BLaER1 treated with 17β-estradiol and CSF1 and Interleukin-3, amounts not matched to agents 10 nM and 100 nM (cell line): ENCODE results near the gene ITGA3.
A peak's percentile ranks its signal among the peaks of the same experiment; 100 is the strongest.

Source experiments
- H3K27ac ChIP-seq, 11 experiments: shearing (Covaris generic); formaldehyde crosslinking; 2 replicates each; pipeline ENCODE4 v1.8.1; 2022
- H3K27me3 ChIP-seq, 11 experiments: shearing (Covaris generic); formaldehyde crosslinking; 2 replicates each; pipeline ENCODE4 v1.8.1; 2022
- H3K36me3 ChIP-seq, 11 experiments: shearing (Covaris generic); formaldehyde crosslinking; 2 replicates each; pipeline ENCODE4 v1.8.1; 2022
- H3K4me1 ChIP-seq, 10 experiments: shearing (Covaris generic); formaldehyde crosslinking; 2 replicates each; pipeline ENCODE4 v1.8.1; 2022
- H3K4me2 ChIP-seq, 11 experiments: shearing (Covaris generic); formaldehyde crosslinking; 2 replicates each; pipeline ENCODE4 v1.8.1; 2022
- H3K4me3 ChIP-seq, 10 experiments: shearing (Covaris generic); formaldehyde crosslinking; 2 replicates each; pipeline ENCODE4 v1.8.1; 2022
- H3K9ac ChIP-seq, 11 experiments: shearing (Covaris generic); formaldehyde crosslinking; 2 replicates each; pipeline ENCODE4 v1.8.1; 2022
- H3K9me3 ChIP-seq, 11 experiments: shearing (Covaris generic); formaldehyde crosslinking; replicated peaks in 1 of 11; 2 replicates each; pipeline ENCODE4 v1.8.1; 2022
- H4K20me1 ChIP-seq, 11 experiments: shearing (Covaris generic); formaldehyde crosslinking; 2 replicates each; pipeline ENCODE4 v1.8.1; 2022
- Cebpa-rat ChIP-seq, 11 experiments: shearing (Covaris generic); IDR thresholded peaks; 2 replicates each; pipeline ENCODE4 v1.8.1; 2022

Gene ITGA3

DNA sequence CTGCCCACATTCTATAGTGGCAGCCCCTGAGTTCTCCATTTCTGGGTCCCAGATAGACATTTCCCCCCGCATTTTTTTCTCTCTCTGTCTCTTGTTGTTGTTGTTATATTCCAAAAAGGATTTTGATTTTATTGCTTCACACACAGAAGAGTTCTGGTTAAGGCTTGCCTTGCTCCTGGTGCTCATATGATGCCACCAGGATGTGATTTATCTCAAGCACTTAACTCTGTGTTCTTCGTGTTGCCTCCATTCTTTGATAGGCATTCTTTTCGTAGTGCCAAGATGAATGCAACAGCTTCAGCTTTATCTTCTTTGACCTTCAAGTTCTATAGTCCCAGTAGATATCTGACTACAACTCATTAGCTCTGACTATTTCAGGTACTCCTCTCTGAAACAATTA is 9.1 kb downstream of the ITGA3 start:
- Histone ChIP-seq H3K4me1 (peaks cover 4 to 49% (median 12%) of the 10 kb centered on the region in 10 experiments), H3K4me3 (no peak overlapping the region), H3K4me2 (peak overlapping the region in 5 of 11 experiments; percentile 59 to 74 (median 70); a peak in 10 of 22 replicates), H3K36me3 (no peaks in the 10 kb centered on the region), H3K9ac (0 out of 22 replicates have a peak overlapping the region, but pooled peaks of 1 of the 11 experiments have one; percentile 11), H3K27me3 (no peaks in the 10 kb centered on the region), H3K9me3 (no peaks in the 10 kb centered on the region), H4K20me1 (peaks cover 0 to 4% (median 0%) of the 10 kb centered on the region in 11 experiments; a peak in 3 of 22 replicates), H3K27ac (no peak overlapping the region; a peak in 2 of 22 replicates)
- TF ChIP-seq Cebpa-rat (IDR thresholded peaks at IDR 0.05): no peak

DNA sequence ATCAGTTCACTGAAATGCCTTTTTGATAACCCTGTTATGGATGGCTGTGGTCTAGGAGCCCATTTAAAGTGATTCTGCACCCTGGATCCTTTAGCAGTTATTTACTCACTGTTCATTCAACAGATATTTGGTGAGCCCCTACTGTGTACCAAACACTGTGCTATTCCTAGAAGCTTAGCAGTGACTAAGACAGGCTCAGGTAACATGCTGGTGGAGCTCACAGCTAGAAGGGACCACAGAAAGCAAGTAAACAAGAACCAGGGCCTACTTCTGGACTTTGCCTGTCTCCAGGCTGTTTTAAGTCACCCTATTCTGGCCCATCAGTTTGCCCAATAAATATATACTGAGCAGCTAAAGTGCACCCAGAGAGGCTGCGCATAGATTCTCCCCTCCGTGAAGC is 11.1 kb downstream of the ITGA3 start:
- no peak overlapping the region for H3K9ac ChIP-seq
- peaks cover 0 to 13% (median 6%) of the 10 kb centered on the region in 11 experiments; a peak in 9 of 22 replicates for H3K9me3 ChIP-seq
- H4K20me1 ChIP-seq: peaks cover 0 to 4% (median 0%) of the 10 kb centered on the region in 11 experiments; a peak in 3 of 22 replicates
- H3K4me3 ChIP-seq: no peak overlapping the region
- no peaks in the 10 kb centered on the region for H3K27me3 ChIP-seq
- H3K27ac ChIP-seq: no peak overlapping the region
- no peak overlapping the region for H3K4me2 ChIP-seq
- no peaks in the 10 kb centered on the region for H3K36me3 ChIP-seq
- peaks cover 0 to 36% (median 6%) of the 10 kb centered on the region in 10 experiments; a peak in 11 of 20 replicates for H3K4me1 ChIP-seq
- no peak for TF ChIP-seq Cebpa-rat (IDR thresholded peaks at IDR 0.05)

GRCh38 chr17:50067996-50068395 is 12.1 kb downstream of the ITGA3 start:
- peaks cover 0 to 14% (median 6%) of the 10 kb centered on the region in 11 experiments; a peak in 9 of 22 replicates for H3K9me3 ChIP-seq
- TF ChIP-seq Cebpa-rat (IDR thresholded peaks at IDR 0.05): no peak
- no peak overlapping the region for H3K9ac ChIP-seq
- H3K4me3 ChIP-seq: no peak overlapping the region
- H3K4me1 ChIP-seq: peaks cover 0 to 27% (median 6%) of the 10 kb centered on the region in 10 experiments; a peak in 11 of 20 replicates
- H3K27ac ChIP-seq: no peak overlapping the region
- H3K27me3 ChIP-seq: no peaks in the 10 kb centered on the region
- peaks cover 0 to 4% (median 0%) of the 10 kb centered on the region in 11 experiments; a peak in 1 of 22 replicates for H4K20me1 ChIP-seq
- H3K36me3 ChIP-seq: no peaks in the 10 kb centered on the region
- H3K4me2 ChIP-seq: no peak overlapping the region

- H3K9me3 ChIP-seq: peaks cover 0 to 14% (median 6%) of the 10 kb centered on the region in 11 experiments; a peak in 9 of 22 replicates
- H3K4me2 ChIP-seq: no peak overlapping the region
- H3K27me3 ChIP-seq: no peaks in the 10 kb centered on the region
- no peaks in the 10 kb centered on the region for H3K36me3 ChIP-seq
- H4K20me1 ChIP-seq: no peaks in the 10 kb centered on the region
- H3K9ac ChIP-seq: no peak overlapping the region
- TF ChIP-seq Cebpa-rat (IDR thresholded peaks at IDR 0.05): no peak
- no peak overlapping the region for H3K4me3 ChIP-seq
- H3K4me1 ChIP-seq: no peaks in the 10 kb centered on the region
- H3K27ac ChIP-seq: no peak overlapping the region
Measured at GRCh38 chr17:50070908-50071680, 15.2 kb downstream of the ITGA3 start.

DNA sequence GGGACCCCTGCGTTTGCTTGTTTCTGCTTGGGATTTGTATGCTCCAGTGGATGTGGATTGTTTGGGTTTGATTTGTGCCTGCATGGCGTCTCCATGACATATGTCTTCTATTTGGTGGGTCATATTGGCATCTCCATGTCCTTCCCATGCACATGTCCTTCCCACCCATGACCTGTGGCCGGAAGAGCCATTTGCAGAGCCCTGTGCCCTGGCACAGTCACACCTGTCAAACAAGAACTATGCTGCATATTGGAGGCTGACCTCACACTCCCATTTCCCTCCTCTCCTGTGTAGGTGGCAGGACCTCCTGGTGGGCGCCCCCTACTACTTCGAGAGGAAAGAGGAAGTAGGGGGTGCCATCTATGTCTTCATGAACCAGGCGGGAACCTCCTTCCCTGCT is 15.8 kb downstream of the ITGA3 start:
- Histone ChIP-seq H3K9ac (no peak overlapping the region), H3K4me3 (no peak overlapping the region), H3K27ac (no peak overlapping the region), H3K9me3 (peaks cover 0 to 14% (median 6%) of the 10 kb centered on the region in 11 experiments; a peak in 9 of 22 replicates), H3K36me3 (no peaks in the 10 kb centered on the region), H4K20me1 (no peaks in the 10 kb centered on the region), H3K4me2 (no peak overlapping the region), H3K4me1 (no peaks in the 10 kb centered on the region), H3K27me3 (no peaks in the 10 kb centered on the region)
- TF ChIP-seq Cebpa-rat (IDR thresholded peaks at IDR 0.05): no peak

DNA sequence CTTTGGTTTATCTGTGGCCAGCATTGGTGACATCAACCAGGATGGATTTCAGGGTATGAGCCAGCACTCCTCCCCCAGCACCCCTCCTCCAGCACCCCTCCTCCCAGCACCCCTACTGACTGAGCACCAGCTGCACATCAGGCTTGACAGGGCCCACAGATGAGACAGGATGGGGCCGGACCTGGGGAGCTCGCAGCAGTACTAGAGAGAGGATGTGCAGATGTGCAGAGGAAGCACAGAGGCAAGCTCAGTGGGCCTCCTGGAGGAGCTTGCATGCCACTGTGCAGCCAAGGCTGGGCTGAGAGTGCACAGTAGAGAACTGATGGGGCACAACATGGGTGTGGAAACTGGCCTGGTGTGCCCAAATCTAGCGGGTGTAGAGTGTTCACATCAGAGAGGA is 16.2 kb downstream of the ITGA3 start:
- Histone ChIP-seq H4K20me1 (no peaks in the 10 kb centered on the region), H3K36me3 (no peaks in the 10 kb centered on the region), H3K27ac (no peak overlapping the region), H3K4me1 (peaks cover 0 to 3% (median 0%) of the 10 kb centered on the region in 10 experiments; a peak in 2 of 20 replicates), H3K4me3 (no peak overlapping the region), H3K27me3 (no peaks in the 10 kb centered on the region), H3K4me2 (no peak overlapping the region), H3K9me3 (peaks cover 0 to 14% (median 6%) of the 10 kb centered on the region in 11 experiments; a peak in 9 of 22 replicates), H3K9ac (no peak overlapping the region)
- no peak for TF ChIP-seq Cebpa-rat (IDR thresholded peaks at IDR 0.05)

GRCh38 chr17:50072925-50073324 is 17.0 kb downstream of the ITGA3 start:
- H3K4me1 ChIP-seq: peaks cover 0 to 8% (median 0%) of the 10 kb centered on the region in 10 experiments; a peak in 3 of 20 replicates

GRCh38 chr17:50074227-50074626 is 18.3 kb downstream of the ITGA3 start:
- H3K4me2 ChIP-seq: no peak overlapping the region
- TF ChIP-seq Cebpa-rat (IDR thresholded peaks at IDR 0.05): no peak
- no peaks in the 10 kb centered on the region for H4K20me1 ChIP-seq
- H3K27ac ChIP-seq: no peak overlapping the region
- H3K9ac ChIP-seq: no peak overlapping the region
- peaks cover 0 to 14% (median 6%) of the 10 kb centered on the region in 11 experiments; a peak in 9 of 22 replicates for H3K9me3 ChIP-seq
- H3K4me1 ChIP-seq: peaks cover 0 to 8% (median 0%) of the 10 kb centered on the region in 10 experiments; a peak in 3 of 20 replicates
- no peaks in the 10 kb centered on the region for H3K36me3 ChIP-seq
- no peak overlapping the region for H3K4me3 ChIP-seq
- H3K27me3 ChIP-seq: no peaks in the 10 kb centered on the region

More at GRCh38 chr17:50072925-50073324, 17.0 kb downstream of the ITGA3 start:
- H3K4me2 ChIP-seq: no peak overlapping the region
- H3K9me3 ChIP-seq: peaks cover 0 to 14% (median 6%) of the 10 kb centered on the region in 11 experiments; a peak in 9 of 22 replicates
- no peaks in the 10 kb centered on the region for H4K20me1 ChIP-seq
- no peak overlapping the region for H3K27ac ChIP-seq
- H3K27me3 ChIP-seq: no peaks in the 10 kb centered on the region
- no peaks in the 10 kb centered on the region for H3K36me3 ChIP-seq
- no peak overlapping the region for H3K9ac ChIP-seq
- TF ChIP-seq Cebpa-rat (IDR thresholded peaks at IDR 0.05): no peak
- H3K4me3 ChIP-seq: no peak overlapping the region

GRCh38 chr17:50075446-50076032 is 19.6 kb downstream of the ITGA3 start:
- no peak overlapping the region for H3K9ac ChIP-seq
- H3K9me3 ChIP-seq: peaks cover 0 to 14% (median 6%) of the 10 kb centered on the region in 11 experiments; a peak in 9 of 22 replicates
- H3K4me3 ChIP-seq: no peak overlapping the region
- peaks cover 0 to 8% (median 0%) of the 10 kb centered on the region in 10 experiments; a peak in 3 of 20 replicates for H3K4me1 ChIP-seq
- no peaks in the 10 kb centered on the region for H4K20me1 ChIP-seq
- H3K27ac ChIP-seq: no peak overlapping the region
- no peaks in the 10 kb centered on the region for H3K27me3 ChIP-seq
- H3K36me3 ChIP-seq: no peaks in the 10 kb centered on the region
- H3K4me2 ChIP-seq: no peak overlapping the region
- TF ChIP-seq Cebpa-rat (IDR thresholded peaks at IDR 0.05): no peak
